NB4 (cell line): Measurements from ENCODE around the gene SUN5.

Source experiments
- DNase-seq: peaks from one replicate; pipeline ENCODE4 v3.0.0; 2010; ENCODE audit warnings: low read depth
- H3K4me3 ChIP-seq: one replicate; pipeline ENCODE4 v1.5.1; 2011; ENCODE audit warnings: mild to moderate bottlenecking, low read depth, low read length, moderate library complexity
- MAX ChIP-seq: IDR thresholded peaks from 2 replicates; pipeline ENCODE4 v1.6.1; 2011; ENCODE audit warnings: low read depth, low read length
- MYC ChIP-seq: IDR thresholded peaks from 2 replicates; pipeline ENCODE4 v1.6.1; 2011; ENCODE audit warnings: low read depth, low read length
- POLR2A ChIP-seq: IDR thresholded peaks from 2 replicates; pipeline ENCODE4 v1.6.1; 2011; ENCODE audit warnings: mild to moderate bottlenecking; ENCODE audit not compliant: insufficient read length; ENCODE audit errors: extremely low read depth
- TF ChIP-seq, protein P1 (sequence below): IDR thresholded peaks from one replicate; pipeline ENCODE4 v1.5.1; 2012; ENCODE audit warnings: low read depth, low read length

Gene SUN5

DNA sequence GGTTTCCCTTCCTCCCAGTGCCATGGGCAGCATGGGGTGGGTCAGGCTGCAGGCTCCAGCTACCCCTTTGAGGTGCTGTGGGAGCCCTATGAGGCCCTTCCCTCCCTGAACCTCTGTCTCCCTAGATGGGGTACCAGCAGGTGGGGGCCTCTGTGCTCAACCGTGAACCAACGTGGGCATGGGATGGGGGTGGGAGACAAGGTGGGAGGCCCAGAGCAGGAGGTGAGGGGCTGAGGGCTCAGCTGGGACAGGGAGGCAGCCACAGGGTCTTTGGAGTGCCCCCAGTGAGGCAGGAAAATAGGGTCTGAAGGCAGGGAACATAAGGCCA is 33.3 kb downstream of the SUN5 start:
- DNase-seq, result no peak
- no peak for TF ChIP-seq MAX
- no peak for TF ChIP-seq POLR2A
- TF ChIP-seq, protein P1, sequence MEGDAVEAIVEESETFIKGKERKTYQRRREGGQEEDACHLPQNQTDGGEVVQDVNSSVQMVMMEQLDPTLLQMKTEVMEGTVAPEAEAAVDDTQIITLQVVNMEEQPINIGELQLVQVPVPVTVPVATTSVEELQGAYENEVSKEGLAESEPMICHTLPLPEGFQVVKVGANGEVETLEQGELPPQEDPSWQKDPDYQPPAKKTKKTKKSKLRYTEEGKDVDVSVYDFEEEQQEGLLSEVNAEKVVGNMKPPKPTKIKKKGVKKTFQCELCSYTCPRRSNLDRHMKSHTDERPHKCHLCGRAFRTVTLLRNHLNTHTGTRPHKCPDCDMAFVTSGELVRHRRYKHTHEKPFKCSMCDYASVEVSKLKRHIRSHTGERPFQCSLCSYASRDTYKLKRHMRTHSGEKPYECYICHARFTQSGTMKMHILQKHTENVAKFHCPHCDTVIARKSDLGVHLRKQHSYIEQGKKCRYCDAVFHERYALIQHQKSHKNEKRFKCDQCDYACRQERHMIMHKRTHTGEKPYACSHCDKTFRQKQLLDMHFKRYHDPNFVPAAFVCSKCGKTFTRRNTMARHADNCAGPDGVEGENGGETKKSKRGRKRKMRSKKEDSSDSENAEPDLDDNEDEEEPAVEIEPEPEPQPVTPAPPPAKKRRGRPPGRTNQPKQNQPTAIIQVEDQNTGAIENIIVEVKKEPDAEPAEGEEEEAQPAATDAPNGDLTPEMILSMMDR, result no peak
- no peak for TF ChIP-seq MYC
- H3K4me3 ChIP-seq, result no peak overlapping the region

DNA sequence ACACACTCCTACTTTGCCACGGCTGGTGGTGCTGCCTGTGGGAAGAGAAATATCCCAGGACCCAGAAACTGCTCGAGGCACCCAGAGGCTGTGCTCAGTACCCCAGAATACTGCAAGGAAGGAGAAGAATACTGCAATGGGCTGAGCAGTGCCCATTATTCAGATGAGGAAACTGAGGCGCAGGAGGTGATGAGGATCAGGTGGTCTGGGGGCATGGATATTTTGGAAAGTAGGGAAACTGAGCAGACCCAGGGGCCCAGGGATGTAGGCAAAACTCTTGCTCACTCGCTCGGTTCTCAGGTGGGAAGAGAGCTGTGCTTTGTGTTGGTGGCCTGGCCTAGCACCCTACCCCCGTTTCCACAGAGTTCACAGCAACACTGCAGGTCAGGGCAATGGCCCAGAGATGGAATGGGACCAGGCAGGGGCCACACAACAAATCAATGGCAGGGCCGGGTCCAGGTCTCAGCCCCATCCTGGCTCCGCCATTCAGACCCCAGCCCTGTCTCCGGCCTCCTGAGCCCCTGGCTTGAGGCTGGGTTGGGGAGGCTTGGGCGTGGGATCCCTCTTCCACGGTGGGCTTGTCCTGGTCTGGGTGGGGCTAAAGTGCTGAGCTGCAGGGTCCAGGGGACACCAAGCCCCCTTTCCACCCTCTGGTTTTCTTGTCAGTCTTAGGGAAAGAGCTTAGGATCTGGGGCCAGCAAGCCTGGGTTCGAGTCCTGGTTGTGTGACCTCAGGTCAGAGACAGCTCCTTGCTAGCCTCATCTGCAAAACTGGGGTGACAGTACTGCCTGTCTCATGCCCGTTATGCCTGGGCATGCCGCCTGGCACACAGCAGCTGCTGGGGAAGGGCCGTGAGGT is 33.9 kb downstream of the SUN5 start:
- TF ChIP-seq MAX (no peak), POLR2A (no peak), MYC (no peak)
- TF ChIP-seq, protein P1, result no peak
- no peak overlapping the region for H3K4me3 ChIP-seq
- DNase-seq, result no peak

GRCh38 chr20:32969356-32970114 is 34.7 kb downstream of the SUN5 start:
- DNase-seq, result no peak
- no peak overlapping the region for H3K4me3 ChIP-seq
- TF ChIP-seq, protein P1, result no peak
- no peak for TF ChIP-seq POLR2A
- TF ChIP-seq MYC, result no peak
- no peak for TF ChIP-seq MAX

DNA sequence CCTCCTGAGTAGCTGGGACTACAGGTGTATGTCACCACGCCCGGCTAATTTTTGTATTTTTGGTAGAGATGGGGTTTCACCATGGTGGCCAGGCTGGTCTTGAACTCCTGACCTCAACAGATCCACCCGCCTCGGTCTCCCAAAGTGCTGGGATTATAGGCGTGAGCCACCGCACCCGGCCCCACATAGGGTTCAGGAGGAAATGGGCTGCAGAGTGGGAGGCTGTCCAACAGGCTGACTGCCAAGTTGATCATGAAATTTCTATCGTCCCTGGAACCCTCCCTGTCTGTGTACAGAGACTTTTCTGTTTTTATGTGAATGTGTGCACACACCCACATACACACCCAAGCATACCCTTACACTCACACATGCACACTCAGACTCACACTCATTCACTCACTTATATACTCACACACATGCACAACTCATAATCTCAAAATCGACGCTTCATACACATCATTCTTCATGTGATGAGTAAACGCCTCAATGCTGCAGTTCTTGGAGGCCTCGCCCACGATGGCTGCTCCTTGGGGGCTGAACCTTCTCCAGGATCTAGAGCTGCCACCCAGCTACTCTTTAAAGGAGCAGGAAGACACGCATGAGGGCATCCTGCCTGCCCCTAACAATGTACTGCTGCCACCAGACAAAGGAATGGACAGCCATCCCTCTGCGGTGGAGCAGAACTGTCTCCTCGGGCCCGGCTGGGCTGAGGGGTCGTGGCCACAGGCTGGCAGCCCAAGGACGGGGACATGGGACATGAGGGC is 35.6 kb downstream of the SUN5 start:
- TF ChIP-seq POLR2A, result no peak
- no peak for TF ChIP-seq MAX
- no peak for TF ChIP-seq MYC
- TF ChIP-seq, protein P1, result no peak
- no peak for DNase-seq
- H3K4me3 ChIP-seq, result no peak overlapping the region

DNA sequence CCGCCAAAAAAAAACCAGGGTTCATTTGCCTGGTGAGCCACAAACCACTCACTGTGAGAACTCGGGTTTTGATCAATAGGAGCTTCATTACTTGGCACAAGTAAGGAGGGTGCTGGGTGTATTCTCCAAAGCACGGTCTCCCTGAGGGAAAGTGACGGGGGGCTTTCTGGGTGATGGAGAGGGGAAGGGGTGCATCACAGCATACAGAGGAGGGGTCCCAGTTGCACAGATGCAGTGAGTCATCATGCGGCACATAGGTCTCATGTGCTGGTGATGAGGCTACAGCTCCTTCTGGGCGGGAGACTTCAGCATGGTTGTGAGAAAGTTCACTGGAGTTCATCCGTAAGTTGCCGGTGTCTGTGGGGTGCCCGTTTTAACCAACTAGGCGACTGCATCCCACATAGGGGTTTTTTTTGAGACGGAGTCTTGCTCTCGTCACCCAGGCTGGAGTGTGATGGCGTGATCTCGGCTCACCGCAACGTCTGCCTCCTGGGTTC is 36.2 kb downstream of the SUN5 start:
- TF ChIP-seq MYC, result no peak
- TF ChIP-seq, protein P1, result no peak
- no peak for TF ChIP-seq POLR2A
- no peak for TF ChIP-seq MAX
- DNase-seq, result no peak
- H3K4me3 ChIP-seq, result no peak overlapping the region
